ENCODE data around the gene MYB. TPM values are rescaled to one million over a fixed set of nuclear protein-coding genes. Genes with fewer than 3 reads are reported as not detected.

MYB gene
- total and polyA plus RNA-seq, 2 of the 13 experiments (the other 11 are each of a cell fraction or from before 2014, with no cell fraction given), result 0.04 to 0.20 TPM

DNA sequence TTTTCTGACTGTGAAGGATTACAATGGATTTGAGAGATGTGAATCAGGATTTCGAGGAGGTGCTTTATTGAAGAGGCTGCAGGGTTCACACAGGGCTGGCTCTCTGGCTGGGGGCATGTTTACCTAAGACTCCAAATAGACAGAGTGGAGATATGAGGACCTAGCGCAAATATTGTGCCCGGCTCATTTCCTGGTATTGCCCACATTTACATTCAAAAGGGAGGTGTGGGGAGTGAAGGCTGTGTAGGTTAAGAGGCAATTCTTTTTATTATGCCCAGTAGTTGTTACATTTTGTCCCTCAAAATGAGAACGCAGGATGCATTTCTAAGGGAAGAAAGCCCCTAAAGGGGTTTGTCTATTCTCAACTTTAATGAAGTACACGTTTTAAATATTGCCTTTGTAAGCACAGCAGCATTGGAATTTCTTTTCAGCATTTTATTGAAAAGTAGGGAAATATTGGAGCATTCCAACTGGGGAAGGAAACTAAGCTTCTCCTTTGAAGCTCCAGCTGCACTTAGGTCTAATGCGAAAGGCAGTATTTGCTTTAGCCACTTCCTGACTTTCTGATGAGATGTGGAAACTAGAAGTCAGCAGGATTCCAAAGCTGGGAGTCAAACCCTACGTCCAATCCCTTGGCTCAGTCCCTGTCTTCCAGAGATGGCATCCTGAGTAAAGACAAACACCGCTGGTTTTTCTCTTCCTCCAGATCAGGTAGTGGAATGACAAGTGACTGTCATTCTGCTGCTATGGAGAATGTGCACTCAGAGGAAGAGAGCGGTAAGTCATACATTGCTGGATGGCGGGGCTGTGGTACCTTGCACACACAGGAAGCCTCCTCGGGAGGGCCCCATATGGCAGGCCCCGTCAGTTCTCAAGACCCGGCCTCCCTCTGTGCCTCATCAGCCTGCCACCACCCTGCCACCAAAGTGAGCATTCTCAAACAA lies 70.7 kb downstream of the MYB start (continued):
- TF ChIP-seq SAFB2 (CRISPR knock-in tag; IDR thresholded peaks at IDR 0.05; ENCODE audit: borderline replicate concordance, low read depth), result 0 out of 2 replicates have a peak, but pooled peaks have one; percentile 45
- TF ChIP-seq ZKSCAN1 (IDR thresholded peaks at IDR 0.05; ENCODE audit: low read length), result no peak
- TF ChIP-seq BHLHE40 (IDR thresholded peaks at IDR 0.05; ENCODE audit: low read length), result no peak
- TF ChIP-seq PHF5A (CRISPR knock-in tag; IDR thresholded peaks at IDR 0.05; ENCODE audit: low read depth, unreplicated experiment), result no peak
- TF ChIP-seq, protein P1, sequence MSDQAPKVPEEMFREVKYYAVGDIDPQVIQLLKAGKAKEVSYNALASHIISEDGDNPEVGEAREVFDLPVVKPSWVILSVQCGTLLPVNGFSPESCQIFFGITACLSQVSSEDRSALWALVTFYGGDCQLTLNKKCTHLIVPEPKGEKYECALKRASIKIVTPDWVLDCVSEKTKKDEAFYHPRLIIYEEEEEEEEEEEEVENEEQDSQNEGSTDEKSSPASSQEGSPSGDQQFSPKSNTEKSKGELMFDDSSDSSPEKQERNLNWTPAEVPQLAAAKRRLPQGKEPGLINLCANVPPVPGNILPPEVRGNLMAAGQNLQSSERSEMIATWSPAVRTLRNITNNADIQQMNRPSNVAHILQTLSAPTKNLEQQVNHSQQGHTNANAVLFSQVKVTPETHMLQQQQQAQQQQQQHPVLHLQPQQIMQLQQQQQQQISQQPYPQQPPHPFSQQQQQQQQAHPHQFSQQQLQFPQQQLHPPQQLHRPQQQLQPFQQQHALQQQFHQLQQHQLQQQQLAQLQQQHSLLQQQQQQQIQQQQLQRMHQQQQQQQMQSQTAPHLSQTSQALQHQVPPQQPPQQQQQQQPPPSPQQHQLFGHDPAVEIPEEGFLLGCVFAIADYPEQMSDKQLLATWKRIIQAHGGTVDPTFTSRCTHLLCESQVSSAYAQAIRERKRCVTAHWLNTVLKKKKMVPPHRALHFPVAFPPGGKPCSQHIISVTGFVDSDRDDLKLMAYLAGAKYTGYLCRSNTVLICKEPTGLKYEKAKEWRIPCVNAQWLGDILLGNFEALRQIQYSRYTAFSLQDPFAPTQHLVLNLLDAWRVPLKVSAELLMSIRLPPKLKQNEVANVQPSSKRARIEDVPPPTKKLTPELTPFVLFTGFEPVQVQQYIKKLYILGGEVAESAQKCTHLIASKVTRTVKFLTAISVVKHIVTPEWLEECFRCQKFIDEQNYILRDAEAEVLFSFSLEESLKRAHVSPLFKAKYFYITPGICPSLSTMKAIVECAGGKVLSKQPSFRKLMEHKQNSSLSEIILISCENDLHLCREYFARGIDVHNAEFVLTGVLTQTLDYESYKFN (CRISPR knock-in tag; conservative IDR thresholded peaks at IDR 0.05), result peak; percentile 72
- TF ChIP-seq NR2F2 (IDR thresholded peaks at IDR 0.05; ENCODE audit: borderline replicate concordance, low read depth), result 0 out of 2 replicates have a peak, but pooled peaks have one; percentile 60
- TF ChIP-seq XBP1 (CRISPR knock-in tag; IDR thresholded peaks at IDR 0.05), result no peak
- TF ChIP-seq, protein P2, sequence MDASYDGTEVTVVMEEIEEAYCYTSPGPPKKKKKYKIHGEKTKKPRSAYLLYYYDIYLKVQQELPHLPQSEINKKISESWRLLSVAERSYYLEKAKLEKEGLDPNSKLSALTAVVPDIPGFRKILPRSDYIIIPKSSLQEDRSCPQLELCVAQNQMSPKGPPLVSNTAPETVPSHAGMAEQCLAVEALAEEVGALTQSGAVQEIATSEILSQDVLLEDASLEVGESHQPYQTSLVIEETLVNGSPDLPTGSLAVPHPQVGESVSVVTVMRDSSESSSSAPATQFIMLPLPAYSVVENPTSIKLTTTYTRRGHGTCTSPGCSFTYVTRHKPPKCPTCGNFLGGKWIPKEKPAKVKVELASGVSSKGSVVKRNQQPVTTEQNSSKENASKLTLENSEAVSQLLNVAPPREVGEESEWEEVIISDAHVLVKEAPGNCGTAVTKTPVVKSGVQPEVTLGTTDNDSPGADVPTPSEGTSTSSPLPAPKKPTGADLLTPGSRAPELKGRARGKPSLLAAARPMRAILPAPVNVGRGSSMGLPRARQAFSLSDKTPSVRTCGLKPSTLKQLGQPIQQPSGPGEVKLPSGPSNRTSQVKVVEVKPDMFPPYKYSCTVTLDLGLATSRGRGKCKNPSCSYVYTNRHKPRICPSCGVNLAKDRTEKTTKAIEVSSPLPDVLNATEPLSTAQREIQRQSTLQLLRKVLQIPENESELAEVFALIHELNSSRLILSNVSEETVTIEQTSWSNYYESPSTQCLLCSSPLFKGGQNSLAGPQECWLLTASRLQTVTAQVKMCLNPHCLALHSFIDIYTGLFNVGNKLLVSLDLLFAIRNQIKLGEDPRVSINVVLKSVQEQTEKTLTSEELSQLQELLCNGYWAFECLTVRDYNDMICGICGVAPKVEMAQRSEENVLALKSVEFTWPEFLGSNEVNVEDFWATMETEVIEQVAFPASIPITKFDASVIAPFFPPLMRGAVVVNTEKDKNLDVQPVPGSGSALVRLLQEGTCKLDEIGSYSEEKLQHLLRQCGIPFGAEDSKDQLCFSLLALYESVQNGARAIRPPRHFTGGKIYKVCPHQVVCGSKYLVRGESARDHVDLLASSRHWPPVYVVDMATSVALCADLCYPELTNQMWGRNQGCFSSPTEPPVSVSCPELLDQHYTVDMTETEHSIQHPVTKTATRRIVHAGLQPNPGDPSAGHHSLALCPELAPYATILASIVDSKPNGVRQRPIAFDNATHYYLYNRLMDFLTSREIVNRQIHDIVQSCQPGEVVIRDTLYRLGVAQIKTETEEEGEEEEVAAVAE (CRISPR knock-in tag; IDR thresholded peaks at IDR 0.05; ENCODE audit: borderline replicate concordance), result no peak
- TF ChIP-seq ZNF644 (CRISPR knock-in tag; IDR thresholded peaks at IDR 0.05; ENCODE audit: low read depth), result peak; percentile 28; the same call in 1 of the 2 replicates
- TF ChIP-seq ZNF605 (CRISPR knock-in tag; IDR thresholded peaks at IDR 0.05), result 0 out of 2 replicates have a peak, but pooled peaks have one; percentile 39
- peak; percentile 45; the same call in 1 of the 2 replicates for TF ChIP-seq HDAC2 (CRISPR knock-in tag; IDR thresholded peaks at IDR 0.05)
- TF ChIP-seq MIXL1 (CRISPR knock-in tag; IDR thresholded peaks at IDR 0.05), result peak; percentile 19; the same call in 1 of the 2 replicates
- TF ChIP-seq ATM (IDR thresholded peaks at IDR 0.05; ENCODE audit: borderline replicate concordance), result no peak
- no peak for TF ChIP-seq KDM5B (CRISPR knock-in tag; IDR thresholded peaks at IDR 0.05; ENCODE audit: borderline replicate concordance)
- TF ChIP-seq MAZ (IDR thresholded peaks at IDR 0.05; ENCODE audit: borderline replicate concordance, low read depth, low read length), result no peak
- peak; percentile 43; the same call in 1 of the 2 replicates for TF ChIP-seq MAZ (CRISPR knock-in tag; IDR thresholded peaks at IDR 0.05; ENCODE audit: low read depth)
- TF ChIP-seq JUND (CRISPR knock-in tag; IDR thresholded peaks at IDR 0.05), result no peak
- TF ChIP-seq NFKBIZ (CRISPR knock-in tag; IDR thresholded peaks at IDR 0.05), result 0 out of 2 replicates have a peak, but pooled peaks have one; percentile 27
- TF ChIP-seq ZNF205 (CRISPR knock-in tag; IDR thresholded peaks at IDR 0.05), result peak; percentile 17; the same call in 1 of the 2 replicates
- TF ChIP-seq ZNF768 (CRISPR knock-in tag; IDR thresholded peaks at IDR 0.05), result no peak
- peak; percentile 69 for TF ChIP-seq NR2F6 (IDR thresholded peaks at IDR 0.05)
- TF ChIP-seq NR2F6 (CRISPR knock-in tag; IDR thresholded peaks at IDR 0.05), result peak; percentile 63
- no peak for TF ChIP-seq U2AF1 (optimal IDR thresholded peaks at IDR 0.05; ENCODE audit: low read depth, low read length)
